GM18868 (cell line): Measurements from ENCODE around the gene CMIP.

Source experiments
- ATAC-seq: cut with Tn5 transposase; IDR thresholded peaks from one replicate; pipeline ENCODE4 v1.9.1; 2021; ENCODE audit warnings: mild to moderate bottlenecking, moderate library complexity; ENCODE audit not compliant: unreplicated experiment

Gene CMIP

DNA sequence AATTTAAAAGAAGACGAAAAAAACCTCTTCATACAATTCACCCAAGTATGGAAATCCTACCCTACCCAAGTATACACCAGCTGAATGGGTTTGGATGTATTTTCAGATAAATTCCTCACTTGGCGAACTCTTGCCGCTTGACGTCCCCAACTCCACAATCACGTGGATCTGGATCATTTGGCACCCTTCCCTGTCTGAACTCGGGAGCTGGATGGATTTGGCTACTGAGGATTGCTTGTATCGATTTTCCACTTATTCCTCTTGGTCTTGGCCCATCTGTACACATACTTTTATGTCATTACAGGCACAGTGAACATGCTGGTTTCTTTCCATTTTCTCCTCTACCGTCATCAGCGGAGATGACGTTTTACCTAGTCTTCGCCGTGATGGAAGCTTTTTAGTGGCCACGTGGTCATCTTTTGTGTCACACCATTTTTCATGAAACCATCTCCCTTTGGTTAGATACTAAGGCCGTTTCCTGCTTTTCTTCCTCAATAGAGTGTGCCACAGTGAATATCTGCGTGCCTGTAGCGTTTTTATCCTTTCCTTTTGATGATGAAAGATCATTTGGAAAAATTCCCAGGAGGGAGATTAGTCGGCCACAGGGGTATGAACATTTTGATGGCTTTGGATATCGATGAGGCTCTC, 47.1 kb downstream of the CMIP start:
- no peak for ATAC-seq

DNA sequence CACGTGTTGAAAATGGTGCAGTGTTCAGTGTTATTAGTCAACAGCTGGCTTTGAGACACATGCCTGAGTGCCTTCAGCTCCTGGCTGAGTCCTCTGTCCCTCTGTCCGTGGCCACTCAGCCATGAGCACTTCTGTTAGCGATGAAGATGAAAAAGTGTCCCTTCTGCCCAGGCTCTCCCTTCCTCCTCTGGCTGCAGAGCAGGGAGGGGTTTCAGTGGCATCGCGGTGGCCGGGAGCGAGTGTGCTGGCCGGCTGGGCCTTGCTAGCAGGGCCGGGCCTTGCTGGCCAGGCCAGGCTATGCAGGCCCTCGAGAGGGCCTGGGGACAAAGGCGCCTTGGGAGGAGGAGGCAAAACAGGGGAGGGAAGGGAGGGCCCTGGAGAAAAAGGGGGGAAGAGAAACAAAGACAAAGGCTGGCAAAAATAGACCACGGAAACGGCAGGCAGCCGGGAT, 47.7 kb downstream of the CMIP start:
- ATAC-seq = no peak

DNA sequence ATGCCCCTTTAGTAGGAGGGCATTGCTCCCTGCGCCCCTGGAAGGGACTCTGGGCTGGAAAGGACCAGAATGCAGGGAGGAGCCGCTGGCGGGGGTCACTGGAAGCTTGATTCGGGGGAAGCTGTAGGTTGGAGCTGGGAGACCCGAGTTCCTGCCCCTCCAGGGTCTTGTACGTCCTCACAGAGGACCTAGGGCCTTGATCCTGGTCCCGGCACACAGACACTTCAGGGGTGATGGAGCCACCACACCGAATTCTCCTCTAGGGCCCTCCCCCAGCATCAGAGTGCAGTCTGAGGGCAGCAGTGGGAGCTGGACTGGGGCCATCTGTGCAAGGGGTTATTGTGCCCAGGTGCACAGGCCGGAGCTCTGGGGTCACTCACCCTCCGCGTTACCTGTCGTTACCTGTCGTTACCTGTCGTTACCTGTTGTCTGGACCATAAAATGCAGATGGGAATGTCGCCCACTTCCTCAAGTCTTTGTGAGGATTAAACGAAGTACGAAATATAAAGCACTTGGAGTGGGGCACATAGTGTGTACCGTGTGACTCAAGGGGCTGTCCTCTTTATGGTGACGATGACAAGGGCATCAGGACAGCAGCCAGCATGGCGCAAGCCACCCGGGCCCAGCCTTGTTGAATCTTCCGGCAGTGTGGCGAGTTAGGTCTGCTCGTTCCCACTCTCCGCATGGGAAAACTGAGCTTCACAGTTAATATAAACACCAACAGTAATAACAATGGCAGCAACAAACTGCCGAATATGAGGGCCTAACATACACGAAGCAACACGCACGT, 48.6 kb downstream of the CMIP start:
- ATAC-seq = no peak

DNA sequence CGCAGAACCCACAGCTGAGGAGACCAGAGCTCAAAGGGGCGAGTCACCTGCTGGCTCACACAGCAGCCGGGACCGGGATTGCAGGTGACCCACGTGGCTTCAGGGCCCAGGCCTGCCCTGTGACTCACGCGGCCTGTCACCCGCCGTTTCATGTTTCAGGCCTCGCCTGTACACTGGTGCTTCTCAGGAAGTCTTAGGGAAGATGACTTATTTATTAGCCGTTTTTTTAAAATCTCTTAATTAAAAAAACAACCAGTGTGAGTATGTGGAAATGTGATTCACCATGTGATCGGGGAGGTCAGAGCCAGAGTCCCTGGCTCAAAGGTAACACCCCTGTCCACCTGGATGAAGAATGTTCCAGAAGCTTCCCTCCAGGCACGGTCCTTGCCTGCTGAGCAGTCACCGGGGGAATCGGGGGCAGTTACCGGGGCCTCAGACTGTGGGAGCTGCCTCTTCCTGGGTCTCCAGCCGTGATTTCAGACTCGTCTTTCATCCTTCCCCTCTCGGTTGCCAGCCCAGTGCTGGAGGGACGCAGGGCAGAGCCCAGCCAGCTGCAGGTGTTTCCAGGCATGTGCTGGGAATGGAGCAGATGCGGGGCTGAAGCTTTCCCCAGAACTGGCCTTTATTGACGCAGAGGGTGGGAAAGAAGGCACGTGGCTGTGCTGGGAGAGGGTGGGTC, 49.3 kb downstream of the CMIP start:
- no peak for ATAC-seq

DNA sequence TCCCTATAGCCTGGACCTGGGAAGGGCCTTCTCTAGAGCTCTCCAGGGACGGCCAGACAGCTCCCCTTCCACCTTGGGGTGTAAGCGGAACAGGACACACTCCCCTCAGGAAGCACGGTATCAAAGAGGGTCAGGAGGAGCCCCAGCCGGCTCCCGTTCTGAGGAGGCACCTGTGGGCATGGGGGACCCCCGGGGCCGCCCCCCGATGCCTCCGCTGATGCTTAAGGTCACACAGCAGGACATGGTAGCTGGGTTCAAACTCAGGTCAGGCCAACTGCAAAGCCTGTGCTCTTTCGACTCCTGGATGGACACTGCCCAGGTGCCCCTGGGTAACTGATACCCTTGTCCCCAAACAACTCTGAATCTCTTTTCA, 49.8 kb downstream of the CMIP start:
- ATAC-seq = no peak

DNA sequence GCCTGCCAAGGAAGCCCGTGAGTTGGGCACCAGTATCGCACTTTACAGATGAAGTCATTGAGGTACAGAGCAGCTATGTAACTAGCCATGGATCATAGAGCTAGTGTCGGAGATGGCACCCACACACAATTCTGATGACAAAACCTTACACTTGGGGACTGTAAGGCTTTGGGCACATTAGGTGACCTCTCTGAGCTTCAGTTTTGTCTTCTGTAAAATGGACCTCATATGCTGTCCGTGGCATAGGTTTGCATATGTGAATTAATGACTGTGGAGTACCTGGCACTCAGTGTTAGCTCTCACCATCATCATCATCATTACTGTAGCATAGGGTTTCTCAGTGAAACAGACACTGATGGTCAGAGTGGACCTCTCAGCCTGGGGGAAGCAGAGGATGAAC, 50.3 kb downstream of the CMIP start:
- ATAC-seq = no peak

DNA sequence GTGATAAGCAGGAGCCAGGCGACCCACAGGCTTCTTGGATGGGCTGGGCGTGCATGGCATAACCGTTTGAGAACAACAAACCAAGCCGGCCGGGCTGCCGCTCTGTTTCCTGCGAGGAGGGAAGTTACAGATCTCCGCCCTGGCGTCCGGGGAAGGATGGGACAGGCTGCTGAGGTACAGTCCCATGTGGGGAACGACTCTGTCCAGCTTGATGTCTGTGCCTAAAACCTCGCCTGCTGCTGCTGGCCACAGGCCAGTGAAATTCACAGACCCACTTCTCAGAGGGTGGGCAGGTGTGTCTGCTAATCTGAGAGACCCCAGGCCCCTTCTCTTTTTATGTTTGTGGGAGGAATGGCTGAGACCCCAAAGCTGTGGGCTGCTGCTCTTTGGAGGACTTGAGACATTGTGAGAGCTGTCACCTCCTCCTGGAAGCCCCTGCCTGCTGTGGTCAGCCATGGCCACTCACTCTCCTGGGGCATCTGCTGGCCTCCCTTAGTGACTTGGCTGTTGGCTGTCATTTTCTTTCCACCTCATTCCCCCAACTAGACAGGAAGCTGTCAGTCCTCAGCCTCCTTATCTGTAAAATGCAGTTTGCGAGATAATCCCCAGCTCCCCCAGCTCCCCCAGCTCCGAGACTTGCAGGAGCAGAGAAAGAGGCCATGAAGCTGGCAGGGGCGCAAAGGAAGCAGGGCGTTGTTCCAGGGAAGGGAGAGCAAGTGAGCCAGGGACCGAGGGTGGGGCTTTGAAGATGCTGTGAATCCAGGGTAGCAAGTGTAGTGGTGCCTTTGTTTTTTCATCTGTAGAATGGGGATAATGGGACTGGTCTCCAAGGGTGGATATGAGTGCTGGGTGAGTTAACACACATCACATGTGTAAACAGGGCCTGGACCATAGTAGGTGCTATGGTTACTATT, 51.0 kb downstream of the CMIP start:
- ATAC-seq = no peak

DNA sequence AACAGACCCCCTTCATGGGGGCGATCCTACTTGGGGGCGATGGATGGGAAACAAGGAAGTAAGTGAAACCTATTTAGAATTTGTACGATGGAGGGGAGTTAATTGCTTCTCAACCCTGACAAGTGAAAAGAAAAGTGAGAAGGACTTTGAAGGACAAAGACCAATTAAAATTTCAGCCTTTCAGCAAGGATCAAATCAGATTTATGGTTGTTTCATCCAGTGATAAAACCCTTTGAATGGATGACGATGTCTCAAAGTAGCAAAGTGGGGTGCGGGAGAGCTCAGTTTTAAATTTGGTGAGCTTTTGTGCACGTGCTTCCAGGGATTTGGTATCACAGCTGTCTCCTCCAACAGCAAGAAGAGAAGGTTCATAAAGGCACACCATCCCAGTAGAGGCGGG, 51.7 kb downstream of the CMIP start:
- no peak for ATAC-seq

DNA sequence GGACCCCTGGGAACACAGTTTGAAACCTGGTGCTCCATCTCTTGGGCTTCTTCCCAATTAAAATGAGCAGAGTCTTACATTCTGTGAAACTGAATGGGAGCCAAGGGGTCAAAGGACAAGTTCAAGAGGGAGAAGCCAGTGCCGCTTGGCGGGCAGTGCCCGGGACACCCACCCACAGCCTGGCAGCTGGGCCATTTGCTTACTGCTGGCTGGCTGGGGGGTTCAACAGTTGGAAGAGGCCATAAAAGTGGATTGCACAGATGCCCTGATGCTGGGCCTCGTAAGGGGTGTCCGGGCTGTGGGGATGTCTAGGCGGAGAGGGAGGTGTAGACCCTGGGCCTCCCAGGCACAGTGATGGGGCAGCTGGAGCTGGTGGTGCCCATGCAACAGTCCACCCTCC, 52.1 kb downstream of the CMIP start:
- no peak for ATAC-seq

DNA sequence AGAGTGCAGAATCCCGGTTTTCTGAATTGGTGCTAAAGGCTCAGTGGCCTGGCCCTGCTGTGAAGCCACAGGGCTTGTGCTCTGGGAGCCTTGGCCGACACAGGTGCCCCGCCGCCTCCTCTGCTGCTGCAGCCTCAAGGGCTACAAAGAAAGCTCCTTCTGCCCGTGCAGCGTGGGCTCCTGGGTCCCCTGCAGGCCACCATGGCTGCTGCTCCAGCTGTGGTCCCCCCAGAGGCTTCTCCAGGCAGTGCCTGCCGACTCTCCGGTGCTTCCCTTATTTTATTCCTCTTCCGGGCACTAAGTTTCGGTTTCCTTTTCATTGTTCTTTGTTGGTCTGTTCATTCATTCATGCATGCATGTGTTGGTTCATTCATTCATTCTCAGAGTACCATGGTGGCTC, 53.1 kb downstream of the CMIP start:
- peak; percentile 61 for ATAC-seq

DNA sequence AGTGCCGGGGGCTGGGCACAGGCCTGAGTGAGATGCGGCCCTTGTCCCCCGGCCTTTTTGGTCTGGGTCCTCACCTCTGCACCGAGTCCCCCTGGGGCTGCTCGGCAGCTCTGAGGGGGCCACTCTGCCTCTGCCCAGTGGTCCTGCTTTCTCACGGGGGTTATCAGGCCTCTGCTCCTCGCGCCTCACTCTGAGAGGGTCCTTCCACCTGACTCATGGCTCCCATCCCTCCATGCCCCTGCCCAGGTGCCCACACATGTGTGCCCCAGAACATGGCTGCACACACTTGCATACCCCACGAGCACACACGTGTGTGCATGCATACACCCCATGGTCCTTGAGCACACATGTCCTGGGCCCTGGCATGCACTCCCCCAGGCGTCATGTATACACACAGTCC, 53.7 kb downstream of the CMIP start:
- ATAC-seq = no peak

DNA sequence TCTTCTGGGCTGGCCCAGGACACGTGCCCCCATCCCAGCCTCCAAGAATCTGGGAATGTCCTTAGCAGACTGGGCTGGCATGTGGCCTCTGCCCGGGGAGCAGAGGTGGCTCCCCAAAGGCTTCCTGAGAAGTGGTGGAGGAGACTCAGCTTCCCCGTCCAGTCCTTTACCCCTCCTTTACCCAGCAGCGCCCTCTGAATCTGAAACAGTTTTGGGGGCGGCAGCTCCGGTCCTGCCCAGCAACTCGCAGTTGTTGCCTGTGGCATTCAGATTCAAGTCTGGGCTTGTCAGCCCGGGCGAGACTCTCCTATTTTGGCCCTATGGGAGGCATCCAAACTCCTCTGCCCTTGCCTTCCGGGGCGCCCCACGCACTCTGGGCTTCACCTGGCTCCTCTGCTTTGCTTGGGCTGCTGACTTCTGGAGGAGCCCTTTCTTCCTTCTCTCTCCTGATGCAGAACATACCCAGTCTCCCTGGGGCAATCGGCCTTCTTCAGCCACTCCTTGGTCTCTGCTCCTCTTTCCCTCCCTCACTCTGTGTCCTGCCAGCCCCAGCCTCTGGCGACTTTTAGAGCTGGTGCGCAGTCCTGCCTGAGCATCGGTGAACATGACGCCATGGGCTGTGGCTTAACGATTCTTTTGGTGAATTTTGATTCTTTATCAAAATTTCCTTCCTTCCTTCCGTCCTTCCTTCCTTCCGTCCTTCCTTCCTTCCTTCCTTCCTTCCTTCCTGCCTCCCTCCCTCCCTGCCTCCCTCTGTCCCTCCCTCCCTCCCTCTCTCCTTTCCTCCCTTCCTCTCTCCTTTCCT, 55.2 kb downstream of the CMIP start:
- no peak for ATAC-seq

DNA sequence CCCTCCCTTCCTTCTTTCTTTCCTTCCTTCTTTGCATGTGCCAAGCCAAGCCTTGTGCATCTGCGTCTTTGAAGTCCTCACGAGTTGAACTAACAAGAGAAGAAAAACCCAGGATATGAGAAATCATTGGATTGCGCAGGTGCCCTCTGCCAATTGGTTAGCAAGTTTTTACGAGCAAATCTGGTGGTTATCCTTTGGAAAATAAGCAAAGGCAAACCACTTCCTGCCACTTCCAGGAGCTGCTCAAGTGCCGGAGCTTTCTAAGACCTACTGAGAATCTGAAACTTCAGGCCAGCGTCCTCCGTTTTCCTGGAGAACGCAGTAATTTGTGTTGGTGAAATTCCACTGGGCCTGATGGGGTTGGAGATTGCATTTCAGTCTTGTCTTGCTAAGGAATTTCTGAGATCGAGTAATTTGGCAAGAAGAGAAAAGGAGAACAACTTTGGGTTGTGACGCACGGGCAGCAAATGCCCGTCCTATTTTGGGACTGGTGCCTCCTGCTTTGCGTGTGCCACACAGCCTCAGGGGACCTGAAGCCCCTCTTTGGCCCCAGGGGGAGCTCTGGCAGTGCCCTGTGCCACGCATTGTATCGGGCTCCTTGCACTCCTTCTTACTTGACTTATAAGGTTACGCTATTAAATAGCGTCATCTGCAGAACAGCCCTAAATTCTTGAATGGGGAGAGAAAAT, 56.4 kb downstream of the CMIP start:
- ATAC-seq = no peak

DNA sequence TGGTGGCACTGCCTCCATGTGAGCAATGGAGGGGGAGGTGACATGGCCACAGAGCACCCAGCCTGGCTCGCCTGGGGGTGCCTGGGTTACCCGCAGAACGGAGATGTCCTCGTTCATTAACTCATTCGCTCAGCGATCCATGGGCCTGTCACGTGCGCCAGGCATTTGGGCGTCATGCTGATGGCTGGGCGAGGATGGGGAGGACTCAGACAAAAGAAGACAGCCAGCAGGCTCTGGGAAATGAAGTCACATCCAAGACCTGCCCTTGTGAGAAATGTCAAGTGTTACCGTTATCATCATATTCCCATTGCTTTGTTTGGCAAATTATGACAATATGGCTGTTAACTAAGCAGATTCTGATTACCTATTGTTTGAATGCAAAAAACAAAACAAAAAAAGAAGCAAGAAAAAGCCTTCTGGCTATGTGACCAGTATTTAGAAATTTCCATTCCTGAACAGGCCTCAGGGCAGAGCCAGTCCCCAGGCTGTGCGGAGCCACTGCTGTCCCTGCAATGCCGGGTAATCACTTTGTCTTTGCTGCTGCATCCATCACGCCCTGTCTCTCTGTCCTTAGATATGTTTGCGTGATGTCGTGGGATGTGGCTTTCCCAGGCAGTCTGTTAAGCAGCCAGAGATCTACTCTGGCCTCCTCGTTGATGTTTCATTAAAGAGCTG, 57.9 kb downstream of the CMIP start:
- ATAC-seq = no peak

DNA sequence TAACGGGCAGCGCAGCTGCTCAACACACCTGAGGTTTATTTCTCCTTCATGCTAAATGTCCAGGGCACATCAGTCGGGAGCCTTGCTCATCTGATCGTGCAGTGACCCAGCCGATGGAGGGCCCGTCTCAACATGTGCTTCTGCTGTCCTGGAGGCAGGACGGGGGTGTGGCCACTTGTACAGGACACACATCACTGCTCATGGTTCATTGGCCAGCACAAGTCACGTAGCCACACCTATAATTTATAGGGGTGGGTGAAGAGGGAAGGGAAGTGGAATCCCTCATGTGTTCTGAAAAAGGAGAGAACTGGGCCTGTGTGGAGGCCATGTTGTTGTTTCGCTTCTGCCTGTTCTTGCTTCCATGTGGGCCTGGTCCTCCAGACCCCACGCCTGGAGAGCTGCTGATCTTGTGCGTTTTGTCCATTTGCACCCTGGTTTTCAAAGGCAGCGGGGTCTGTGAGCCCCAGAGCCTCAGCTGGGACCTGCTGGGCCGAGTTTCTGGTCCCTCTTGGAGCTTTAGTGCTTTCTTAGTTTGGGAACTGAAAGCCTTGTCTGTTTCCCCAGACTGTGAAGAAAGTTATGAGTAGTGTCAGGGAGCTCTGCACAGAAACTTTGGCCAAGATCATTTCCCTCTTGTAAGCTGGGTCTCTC, 60.5 kb downstream of the CMIP start:
- peak; percentile 61 for ATAC-seq

DNA sequence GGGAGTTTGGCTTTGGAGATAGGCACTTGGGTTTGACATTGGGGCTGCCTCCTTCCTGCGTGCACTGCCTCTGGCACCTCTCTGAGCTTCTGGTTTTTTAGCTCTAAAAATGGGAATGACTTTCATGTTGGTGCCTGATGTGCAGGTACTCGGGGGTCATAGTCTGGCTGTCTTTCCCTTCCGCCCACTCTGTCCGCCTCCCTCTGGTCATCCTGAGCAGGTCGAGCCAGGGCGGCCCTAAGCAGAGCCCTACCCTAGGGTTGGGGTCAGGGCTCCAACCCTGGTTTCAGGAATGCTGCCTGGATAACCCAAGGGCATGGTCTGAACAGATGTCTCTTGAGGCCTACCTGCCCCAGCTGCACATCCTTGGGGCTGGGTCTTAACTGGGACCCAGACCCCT, 64.8 kb downstream of the CMIP start:
- no peak for ATAC-seq

DNA sequence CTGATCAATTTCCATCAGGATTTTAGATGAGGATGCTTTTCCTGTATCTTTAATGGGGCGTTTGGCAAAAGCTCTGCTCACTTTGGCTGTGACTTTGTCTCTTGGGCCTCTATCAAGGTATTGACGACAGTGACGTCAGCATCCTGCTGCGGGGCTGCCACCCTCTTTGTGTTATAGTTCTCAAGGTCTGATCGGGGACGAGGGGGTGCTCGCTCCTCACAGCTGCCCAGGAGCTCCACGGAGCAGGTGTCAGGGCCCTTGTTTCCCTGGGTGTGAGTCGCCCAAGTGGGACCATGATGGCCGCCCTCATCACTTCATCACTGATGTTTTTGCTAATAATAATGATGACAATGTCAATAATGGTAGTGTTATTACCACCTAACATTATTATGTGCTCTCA, 65.4 kb downstream of the CMIP start:
- ATAC-seq = no peak

DNA sequence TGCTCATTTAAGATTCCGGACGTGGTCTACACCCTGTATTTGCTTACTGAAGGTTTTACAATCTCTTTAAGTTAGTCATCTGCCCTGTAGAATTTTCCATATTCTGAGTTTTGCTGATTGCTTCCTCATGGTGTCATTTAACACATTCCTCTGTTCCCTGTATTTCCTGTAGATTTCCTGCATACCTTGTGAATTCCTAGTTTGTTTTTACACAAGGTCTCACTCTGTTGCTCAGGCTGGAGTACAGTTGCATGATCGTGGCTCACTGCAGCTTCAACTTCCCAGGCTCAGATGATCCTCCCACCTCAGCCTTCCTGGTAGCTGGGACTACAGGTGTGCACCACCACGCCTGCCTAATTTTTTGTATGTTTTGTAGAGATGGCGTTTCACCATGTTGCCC, 66.8 kb downstream of the CMIP start:
- ATAC-seq = no peak
